ENCODE measurements around the gene HES5. TPM values are rescaled to one million over a fixed set of nuclear protein-coding genes. Genes with fewer than 3 reads are reported as not detected.

The HES5 gene
- total RNA-seq, 2 experiments from 2014 or later: not detected

DNA sequence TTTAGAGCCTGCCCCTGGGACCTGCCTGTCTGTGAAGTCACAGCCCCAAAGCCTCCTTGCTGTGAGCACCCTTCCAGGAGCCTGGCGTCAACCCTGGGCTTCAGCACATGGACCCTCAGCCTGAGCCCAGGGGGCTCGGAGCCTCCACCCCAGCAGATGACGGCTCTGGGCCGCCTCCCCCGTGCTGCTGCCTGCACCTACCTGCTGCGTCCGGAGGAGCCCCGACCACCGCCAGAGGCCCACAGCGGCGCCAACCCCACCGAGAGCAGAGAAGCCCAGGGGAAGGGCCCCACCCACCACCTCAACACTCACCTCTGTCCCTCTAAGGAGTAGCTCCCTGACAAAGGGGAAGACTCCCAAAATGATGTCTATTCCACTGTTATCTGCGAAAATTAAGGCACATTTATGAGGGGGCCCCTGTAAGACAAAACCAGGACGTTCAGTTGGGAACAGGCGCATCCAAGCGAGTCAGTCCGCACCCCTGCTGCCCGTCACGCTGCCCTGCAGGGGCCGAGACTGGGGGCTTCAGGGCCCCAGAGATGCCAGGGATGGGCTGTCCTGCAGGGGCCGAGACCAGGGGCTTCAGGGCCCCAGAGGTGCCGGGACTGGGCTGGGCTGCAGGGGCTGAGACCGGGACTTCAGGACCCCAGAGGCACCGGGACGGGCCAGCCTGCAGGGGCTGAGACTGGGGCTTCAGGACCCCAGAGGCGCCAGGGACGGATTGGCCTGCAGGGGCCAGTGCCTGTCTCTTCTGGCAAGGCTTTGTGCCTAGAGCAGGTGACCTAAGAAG lies 19.5 kb downstream of the HES5 start:
- ChIA-PET CTCF (no interaction called here), POLR2A (interaction anchor here (0.9 to 1.1 kb wide), 3 partner anchors 9 to 14 kb away, joined by 3 read pairs; no protein-coding TSS in a partner anchor)
- TF ChIP-seq, protein P1, sequence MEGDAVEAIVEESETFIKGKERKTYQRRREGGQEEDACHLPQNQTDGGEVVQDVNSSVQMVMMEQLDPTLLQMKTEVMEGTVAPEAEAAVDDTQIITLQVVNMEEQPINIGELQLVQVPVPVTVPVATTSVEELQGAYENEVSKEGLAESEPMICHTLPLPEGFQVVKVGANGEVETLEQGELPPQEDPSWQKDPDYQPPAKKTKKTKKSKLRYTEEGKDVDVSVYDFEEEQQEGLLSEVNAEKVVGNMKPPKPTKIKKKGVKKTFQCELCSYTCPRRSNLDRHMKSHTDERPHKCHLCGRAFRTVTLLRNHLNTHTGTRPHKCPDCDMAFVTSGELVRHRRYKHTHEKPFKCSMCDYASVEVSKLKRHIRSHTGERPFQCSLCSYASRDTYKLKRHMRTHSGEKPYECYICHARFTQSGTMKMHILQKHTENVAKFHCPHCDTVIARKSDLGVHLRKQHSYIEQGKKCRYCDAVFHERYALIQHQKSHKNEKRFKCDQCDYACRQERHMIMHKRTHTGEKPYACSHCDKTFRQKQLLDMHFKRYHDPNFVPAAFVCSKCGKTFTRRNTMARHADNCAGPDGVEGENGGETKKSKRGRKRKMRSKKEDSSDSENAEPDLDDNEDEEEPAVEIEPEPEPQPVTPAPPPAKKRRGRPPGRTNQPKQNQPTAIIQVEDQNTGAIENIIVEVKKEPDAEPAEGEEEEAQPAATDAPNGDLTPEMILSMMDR (IDR thresholded peaks at IDR 0.05): no peak
- Mint-ChIP-seq H3K4me3 (no peak overlapping the region), H3K9me3 (no peaks in the 10 kb centered on the region), H3K27me3 (no peaks in the 10 kb centered on the region), H3K4me1 (ENCODE audit: low read depth) (no peaks in the 10 kb centered on the region), H3K27ac (no peak overlapping the region), H3K36me3 (ENCODE audit: low read depth) (peaks cover 8% of the 10 kb centered on the region)
- no peak for DNase-seq
- intact Hi-C loops (cut with micrococcal nuclease): no loop called here
- ATAC-seq: no peak

DNA sequence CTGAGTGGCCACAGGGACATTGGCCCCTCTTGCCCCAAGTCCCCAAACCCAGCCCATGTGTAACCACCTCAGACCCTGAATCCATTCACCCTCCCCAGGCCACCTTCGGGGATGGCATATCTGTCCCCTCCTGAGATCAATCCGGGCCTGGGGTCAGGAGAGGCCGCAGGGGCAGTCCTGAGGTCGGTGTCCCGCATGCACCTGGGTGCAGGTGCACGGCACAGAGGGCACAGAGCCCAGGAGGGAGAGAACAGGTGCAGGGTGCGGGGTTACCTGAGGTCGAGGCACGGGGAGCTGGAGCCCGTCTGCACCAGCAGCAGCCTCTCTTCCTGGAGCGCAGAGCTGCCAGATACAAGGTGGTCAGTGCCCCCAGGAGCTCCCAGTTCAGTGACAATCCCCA lies 20.5 kb downstream of the HES5 start:
- intact Hi-C loops (cut with micrococcal nuclease): no loop called here
- POLR2A ChIA-PET: interaction anchor here (0.9 to 1.1 kb wide), 4 partner anchors 10 to 39 kb away, joined by 3 read pairs; no protein-coding TSS in a partner anchor
- Mint-ChIP-seq H3K4me1 (ENCODE audit: low read depth) (no peaks in the 10 kb centered on the region), H3K27ac (no peak overlapping the region), H3K9me3 (no peaks in the 10 kb centered on the region), H3K36me3 (ENCODE audit: low read depth) (peaks cover 8% of the 10 kb centered on the region), H3K27me3 (no peaks in the 10 kb centered on the region), H3K4me3 (no peak overlapping the region)
- DNase-seq (no peak), ATAC-seq (no peak)
- CTCF ChIA-PET: no interaction called here
- TF ChIP-seq, protein P1 (IDR thresholded peaks at IDR 0.05): no peak

DNA sequence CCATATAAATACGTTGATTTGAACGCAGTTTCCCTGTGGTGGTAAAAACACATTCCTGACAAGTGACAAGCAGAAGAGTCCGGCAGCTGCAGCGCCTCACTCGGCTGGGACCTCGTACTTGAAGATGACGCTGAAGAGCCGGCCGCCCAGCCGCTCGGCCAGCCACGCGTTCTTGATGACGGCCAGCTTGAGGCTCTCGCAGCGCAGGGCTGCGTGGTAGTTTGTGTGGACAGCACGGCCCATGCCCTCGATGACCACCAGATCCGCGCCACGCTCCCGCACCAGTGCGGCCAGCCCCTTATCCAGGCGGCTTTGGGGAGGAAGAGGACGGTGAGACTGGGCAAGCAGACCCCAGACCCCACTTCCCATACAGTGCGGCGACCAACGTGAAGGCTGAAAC lies 21.3 kb downstream of the HES5 start:
- H3K27ac Mint-ChIP-seq: no peak overlapping the region
- H3K36me3 Mint-ChIP-seq (ENCODE audit: low read depth): peaks cover 7% of the 10 kb centered on the region
- intact Hi-C loops (cut with micrococcal nuclease): no loop called here
- CTCF ChIA-PET: no interaction called here
- TF ChIP-seq, protein P1 (IDR thresholded peaks at IDR 0.05): no peak
- POLR2A ChIA-PET: interaction anchor here (0.9 to 3.8 kb wide), 2 partner anchors 15 to 40 kb away, joined by 3 to 17 read pairs; no protein-coding TSS in a partner anchor
- DNase-seq (no peak), ATAC-seq (no peak)
- H3K4me1 Mint-ChIP-seq (ENCODE audit: low read depth): no peaks in the 10 kb centered on the region
- no peak overlapping the region for H3K4me3 Mint-ChIP-seq
- no peaks in the 10 kb centered on the region for H3K27me3 Mint-ChIP-seq
- no peaks in the 10 kb centered on the region for H3K9me3 Mint-ChIP-seq

DNA sequence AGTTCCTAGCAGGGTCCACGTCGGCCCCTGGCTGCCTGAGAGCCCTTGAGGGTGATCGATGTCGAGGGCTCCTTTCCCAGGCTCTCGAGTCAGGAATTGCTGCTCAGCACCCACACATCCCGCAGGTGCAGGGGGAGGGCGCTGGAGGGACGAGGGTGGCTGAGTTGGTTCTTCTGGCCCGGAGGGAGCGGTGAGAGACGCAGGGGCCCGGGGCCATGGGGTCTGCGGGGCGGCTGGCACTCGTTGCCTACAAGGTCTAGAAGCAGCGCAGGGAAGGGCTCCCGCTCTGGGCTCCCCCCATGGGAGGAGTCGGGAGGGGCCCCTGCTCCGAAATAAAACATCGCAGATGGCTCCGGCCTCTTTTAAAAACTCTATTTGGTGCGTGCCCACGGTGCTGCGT lies 21.9 kb downstream of the HES5 start:
- ATAC-seq: no peak
- Mint-ChIP-seq H3K27ac (no peak overlapping the region), H3K9me3 (no peaks in the 10 kb centered on the region), H3K4me1 (ENCODE audit: low read depth) (no peaks in the 10 kb centered on the region), H3K27me3 (no peaks in the 10 kb centered on the region), H3K4me3 (no peak overlapping the region), H3K36me3 (ENCODE audit: low read depth) (peaks cover 6% of the 10 kb centered on the region)
- DNase-seq: no peak
- intact Hi-C loops (cut with micrococcal nuclease): no loop called here
- TF ChIP-seq, protein P1 (IDR thresholded peaks at IDR 0.05): no peak
- ChIA-PET CTCF (no interaction called here), POLR2A (interaction anchor here (3.8 kb wide), 1 partner anchor 16 kb away, joined by 17 read pairs; no protein-coding TSS in a partner anchor)

DNA sequence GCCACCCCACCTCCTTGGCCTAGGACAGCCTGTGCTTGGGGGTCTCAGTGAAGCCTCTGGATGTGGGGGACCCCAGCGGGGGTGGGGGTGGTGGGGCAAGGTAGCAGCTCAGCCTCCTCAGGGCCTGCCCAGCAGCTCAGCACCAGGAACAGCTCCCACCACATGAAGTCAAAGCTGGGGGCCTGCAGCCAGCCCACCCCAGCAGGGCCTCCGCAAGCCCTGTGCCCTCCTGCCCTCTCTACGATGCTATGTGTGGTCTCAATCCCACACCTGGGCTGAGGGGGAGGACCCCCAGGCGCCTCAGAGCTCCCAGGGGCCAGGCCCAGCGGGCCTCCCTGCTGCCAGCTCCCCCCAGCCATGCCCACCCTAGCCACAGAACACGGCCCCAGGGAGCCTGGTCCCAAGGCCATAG lies 22.3 kb downstream of the HES5 start:
- intact Hi-C loops (cut with micrococcal nuclease): no loop called here
- POLR2A ChIA-PET: interaction anchor here (1.9 to 3.8 kb wide), 2 partner anchors 12 to 16 kb away, joined by 7 to 17 read pairs; no protein-coding TSS in a partner anchor
- Mint-ChIP-seq H3K36me3 (ENCODE audit: low read depth) (peaks cover 6% of the 10 kb centered on the region), H3K4me1 (ENCODE audit: low read depth) (no peaks in the 10 kb centered on the region), H3K9me3 (no peaks in the 10 kb centered on the region), H3K27me3 (no peaks in the 10 kb centered on the region), H3K27ac (no peak overlapping the region), H3K4me3 (no peak overlapping the region)
- CTCF ChIA-PET: no interaction called here
- no peak for ATAC-seq
- DNase-seq: no peak
- TF ChIP-seq, protein P1 (IDR thresholded peaks at IDR 0.05): no peak
